KG1 (cell line): ENCODE results near the gene NCS1.

Source experiments
- DNase-seq: peaks from one replicate; lab custom pipeline; 2025; lab: John Stamatoyannopoulos, UW

The NCS1 gene

GRCh38 chr9:130176760-130177159, 4.6 kb downstream of the NCS1 start:
- no peak for DNase-seq

GRCh38 chr9:130177898-130178805, 5.9 kb downstream of the NCS1 start:
- DNase-seq, result no peak

- DNase-seq, result no peak
These were observed 7.2 kb downstream of the NCS1 start for GRCh38 chr9:130179331-130179907.

- DNase-seq, result no peak
These were observed 8.3 kb downstream of the NCS1 start for GRCh38 chr9:130180516-130180915.

GRCh38 chr9:130181678-130182380, 9.6 kb downstream of the NCS1 start:
- no peak for DNase-seq

- DNase-seq, result no peak
These were observed 10.2 kb downstream of the NCS1 start for GRCh38 chr9:130182381-130182909.

GRCh38 chr9:130183133-130183762, 11.0 kb downstream of the NCS1 start:
- no peak for DNase-seq

GRCh38 chr9:130185017-130185416, 12.8 kb downstream of the NCS1 start:
- DNase-seq, result no peak

- no peak for DNase-seq
These were observed 13.4 kb downstream of the NCS1 start for GRCh38 chr9:130185490-130186031.

- no peak for DNase-seq
These were observed 13.8 kb downstream of the NCS1 start for GRCh38 chr9:130186051-130186450.

- DNase-seq, result no peak
These were observed 14.8 kb downstream of the NCS1 start for GRCh38 chr9:130186839-130187522.

GRCh38 chr9:130187523-130187846, 15.3 kb downstream of the NCS1 start:
- DNase-seq, result no peak

GRCh38 chr9:130188860-130189481, 16.8 kb downstream of the NCS1 start:
- no peak for DNase-seq

- no peak for DNase-seq
These were observed 17.6 kb downstream of the NCS1 start for GRCh38 chr9:130189840-130190239.

- DNase-seq, result no peak
These were observed 19.0 kb downstream of the NCS1 start for GRCh38 chr9:130191068-130191748.

GRCh38 chr9:130191749-130192120, 19.5 kb downstream of the NCS1 start:
- DNase-seq, result no peak

GRCh38 chr9:130192382-130192999, 20.3 kb downstream of the NCS1 start:
- DNase-seq, result no peak

GRCh38 chr9:130193103-130193502, 20.9 kb downstream of the NCS1 start:
- DNase-seq, result no peak

GRCh38 chr9:130193531-130194377, 21.6 kb downstream of the NCS1 start:
- DNase-seq, result no peak
